ENCODE data around the gene NTMT2. TPM values are rescaled to one million over a fixed set of nuclear protein-coding genes. Genes with fewer than 3 reads are reported as not detected.

Gene NTMT2
- total RNA-seq, 1 donor = not detected

GRCh38 chr1:170196490-170197236 lies 50.9 kb downstream of the NTMT2 start:
- TF ChIP-seq, protein P1, sequence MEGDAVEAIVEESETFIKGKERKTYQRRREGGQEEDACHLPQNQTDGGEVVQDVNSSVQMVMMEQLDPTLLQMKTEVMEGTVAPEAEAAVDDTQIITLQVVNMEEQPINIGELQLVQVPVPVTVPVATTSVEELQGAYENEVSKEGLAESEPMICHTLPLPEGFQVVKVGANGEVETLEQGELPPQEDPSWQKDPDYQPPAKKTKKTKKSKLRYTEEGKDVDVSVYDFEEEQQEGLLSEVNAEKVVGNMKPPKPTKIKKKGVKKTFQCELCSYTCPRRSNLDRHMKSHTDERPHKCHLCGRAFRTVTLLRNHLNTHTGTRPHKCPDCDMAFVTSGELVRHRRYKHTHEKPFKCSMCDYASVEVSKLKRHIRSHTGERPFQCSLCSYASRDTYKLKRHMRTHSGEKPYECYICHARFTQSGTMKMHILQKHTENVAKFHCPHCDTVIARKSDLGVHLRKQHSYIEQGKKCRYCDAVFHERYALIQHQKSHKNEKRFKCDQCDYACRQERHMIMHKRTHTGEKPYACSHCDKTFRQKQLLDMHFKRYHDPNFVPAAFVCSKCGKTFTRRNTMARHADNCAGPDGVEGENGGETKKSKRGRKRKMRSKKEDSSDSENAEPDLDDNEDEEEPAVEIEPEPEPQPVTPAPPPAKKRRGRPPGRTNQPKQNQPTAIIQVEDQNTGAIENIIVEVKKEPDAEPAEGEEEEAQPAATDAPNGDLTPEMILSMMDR (IDR thresholded peaks at IDR 0.05; ENCODE audit: insufficient read depth, low read depth, low read length) = no peak
- H3K4me3 ChIP-seq (ENCODE audit: low read depth, low read length) = no peak overlapping the region
- DNase-seq (ENCODE audit: low read depth) = no peak

GRCh38 chr1:170198090-170198489 lies 52.3 kb downstream of the NTMT2 start:
- H3K4me3 ChIP-seq (ENCODE audit: low read depth, low read length) = no peak overlapping the region
- DNase-seq (ENCODE audit: low read depth) = no peak
- TF ChIP-seq, protein P1 (IDR thresholded peaks at IDR 0.05; ENCODE audit: insufficient read depth, low read depth, low read length) = no peak

GRCh38 chr1:170198584-170198983 lies 52.8 kb downstream of the NTMT2 start:
- TF ChIP-seq, protein P1 (IDR thresholded peaks at IDR 0.05; ENCODE audit: insufficient read depth, low read depth, low read length) = no peak
- H3K4me3 ChIP-seq (ENCODE audit: low read depth, low read length) = no peak overlapping the region
- no peak for DNase-seq (ENCODE audit: low read depth)

DNA sequence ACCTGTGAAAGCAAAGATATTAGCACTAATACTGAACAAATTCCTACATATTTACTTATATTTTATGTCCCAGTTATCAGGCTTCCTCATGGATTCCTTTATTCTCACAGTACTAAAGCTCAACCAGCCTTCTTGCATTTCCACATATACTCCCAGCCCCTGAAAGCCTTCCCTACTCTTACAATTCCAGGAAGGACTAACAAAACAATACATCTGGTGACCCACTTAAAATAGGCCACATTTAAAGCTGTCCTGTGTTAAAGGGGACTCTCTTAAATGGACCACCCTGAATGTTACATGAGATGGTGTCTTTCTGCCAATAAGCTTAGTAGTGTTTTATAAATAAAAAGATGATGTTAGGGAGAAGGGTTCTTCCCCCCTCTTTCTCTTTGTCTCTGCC lies 54.4 kb downstream of the NTMT2 start:
- TF ChIP-seq, protein P1 (IDR thresholded peaks at IDR 0.05; ENCODE audit: insufficient read depth, low read depth, low read length) = no peak
- no peak overlapping the region for H3K4me3 ChIP-seq (ENCODE audit: low read depth, low read length)

DNA sequence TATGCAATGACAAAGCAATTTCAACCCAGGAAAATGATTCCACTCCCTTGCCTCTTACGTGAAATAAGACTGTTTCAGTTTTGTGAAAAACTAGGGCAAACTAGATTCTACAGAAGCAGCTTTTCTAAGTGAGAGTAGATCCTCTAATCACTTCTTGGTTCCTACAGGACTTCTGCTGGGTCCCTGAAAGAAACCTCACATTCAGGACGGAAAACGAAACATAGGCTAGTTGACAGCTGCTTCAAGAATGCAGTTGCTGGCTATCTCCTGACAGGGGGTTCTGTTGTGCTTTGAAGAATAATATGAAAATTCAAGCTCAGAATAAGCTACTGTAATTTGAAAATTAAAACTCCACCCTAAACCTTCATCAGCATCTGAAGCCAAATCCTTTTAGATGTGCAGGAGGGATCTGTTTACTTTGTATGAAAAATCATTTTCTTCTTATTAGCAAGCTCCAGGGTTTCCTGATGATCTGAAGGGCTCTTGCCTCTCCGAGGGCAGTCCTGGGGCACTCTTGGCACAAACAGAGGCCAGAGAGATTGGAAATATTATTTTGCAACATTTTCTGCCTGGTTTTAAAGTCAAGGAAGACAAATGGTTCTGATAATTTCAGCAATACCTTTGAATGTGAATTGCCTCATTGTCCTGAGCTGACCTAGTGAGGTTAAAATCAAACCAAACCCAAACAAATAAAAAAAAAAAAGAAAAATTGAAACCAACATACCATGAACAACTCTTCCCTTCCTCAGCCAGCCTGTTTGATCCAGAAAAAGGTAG lies 55.0 kb downstream of the NTMT2 start:
- DNase-seq (ENCODE audit: low read depth) = peak; percentile 26
- no peak overlapping the region for H3K4me3 ChIP-seq (ENCODE audit: low read depth, low read length)
- TF ChIP-seq, protein P1 (IDR thresholded peaks at IDR 0.05; ENCODE audit: insufficient read depth, low read depth, low read length) = no peak

More for the DNA sequence above, 54.4 kb downstream of the NTMT2 start:
- DNase-seq (ENCODE audit: low read depth) = no peak

GRCh38 chr1:170203693-170204092 lies 57.9 kb downstream of the NTMT2 start:
- no peak overlapping the region for H3K4me3 ChIP-seq (ENCODE audit: low read depth, low read length)
- TF ChIP-seq, protein P1 (IDR thresholded peaks at IDR 0.05; ENCODE audit: insufficient read depth, low read depth, low read length) = no peak
- DNase-seq (ENCODE audit: low read depth) = no peak
